A549 (cell line): ENCODE measurements around the gene MGAT5. TPM values are rescaled to one million over a fixed set of nuclear protein-coding genes. Genes with fewer than 3 reads are reported as not detected.
A peak's percentile ranks its signal among the peaks of the same experiment; 100 is the strongest.

ENCODE experiments used
- ATAC-seq, 2 experiments: fragments of 200-7000 bp in 1 of 2; fragments of >200 bp in 1 of 2; cut with Nextera tagmentation in 1 of 2; cut with Tn5 transposase in 1 of 2; 3 replicates each; pipeline versions ENCODE4 v1.8.0 to v1.9.1; 2018 to 2020; ENCODE audit warnings: mild to moderate bottlenecking in 1 of 2, moderate library complexity in 1 of 2
- CTCF ChIA-PET: fragments of 300-600 bp; sonication (Branson Sonifier 250); formaldehyde crosslinking; extraction: SDS; loops from one replicate; lab custom pipeline; 2021; ENCODE audit warnings: antibody characterized with exemption, inconsistent platforms; lab: Yijun Ruan, JAX
- POLR2A ChIA-PET: fragments of 350-600 bp; formaldehyde crosslinking; extraction: SDS; loops from one replicate; lab custom pipeline; 2021; ENCODE audit warnings: antibody characterized with exemption, inconsistent platforms; lab: Yijun Ruan, JAX
- DNase-seq, 2 experiments: peaks; one replicate each; pipeline versions ENCODE4 v3.0.0 to v3.0.0-alpha.2; 2011 to 2016; ENCODE audit warnings: low read depth in 1 of 2, low spot score in 1 of 2
- FAIRE-seq: peaks from 2 replicates; lab custom pipeline; 2011; peaks lifted over from hg19 to GRCh38; lab: Jason Lieb, UNC
- H3K27ac ChIP-seq, 2 experiments: fragments of >200 bp; sonication (Bioruptor Twin); formaldehyde crosslinking; 3 replicates each; pipeline ENCODE4 v1.5.1; 2016 to 2017
- H3K4me1 ChIP-seq: fragments of >200 bp; sonication (Bioruptor Twin); formaldehyde crosslinking; 3 replicates; pipeline ENCODE4 v1.6.1; 2016
- H3K4me2 ChIP-seq: fragments of >200 bp; sonication (Bioruptor Twin); formaldehyde crosslinking; 3 replicates; pipeline ENCODE4 v1.6.1; 2016
- H3K4me3 ChIP-seq: fragments of >200 bp; sonication (Bioruptor Twin); formaldehyde crosslinking; 3 replicates; pipeline ENCODE4 v1.5.1; 2016
- H3K9me3 ChIP-seq: fragments of >200 bp; sonication (Bioruptor Twin); formaldehyde crosslinking; 3 replicates; pipeline ENCODE4 v1.6.1; 2016
- ATOH8 ChIP-seq: fragments of 250-450 bp; sonication (Bioruptor Pico); IDR thresholded peaks from 2 replicates; pipeline ENCODE4 v1.5.0; 2020; ENCODE audit warnings: low read depth, mild to moderate bottlenecking, moderate library complexity
- CTCF ChIP-seq: fragments of >200 bp; sonication (Bioruptor Twin); formaldehyde crosslinking; IDR thresholded peaks from 3 replicates; pipeline ENCODE4 v1.5.1; 2016
- EHF ChIP-seq: fragments of 250-450 bp; sonication (Bioruptor Pico); IDR thresholded peaks from 2 replicates; pipeline ENCODE4 v1.5.0; 2020; ENCODE audit warnings: mild to moderate bottlenecking
- EP300 ChIP-seq, 2 experiments: fragments of >200 bp; sonication (Bioruptor Twin); formaldehyde crosslinking; IDR thresholded peaks; 2 replicates in 1 of 2; 3 replicates in 1 of 2; pipeline ENCODE4 v1.6.1; 2016 to 2017
- FOXS1 ChIP-seq: fragments of 250-450 bp; sonication (Bioruptor Pico); IDR thresholded peaks from 2 replicates; pipeline ENCODE4 v1.5.0; 2020; ENCODE audit warnings: mild to moderate bottlenecking, moderate library complexity
- HOXB13 ChIP-seq: fragments of 250-450 bp; sonication (Bioruptor Pico); IDR thresholded peaks from 2 replicates; pipeline ENCODE4 v1.5.0; 2020; ENCODE audit warnings: low read depth, mild to moderate bottlenecking, moderate library complexity
- NFE2L2 ChIP-seq: fragments of 150-350 bp; conservative IDR thresholded peaks from 2 replicates; pipeline ENCODE4 v1.6.1; 2014; ENCODE audit warnings: low read length
- NR3C1 ChIP-seq: fragments of >200 bp; sonication (Bioruptor Twin); formaldehyde crosslinking; IDR thresholded peaks from 3 replicates; pipeline ENCODE4 v1.6.1; 2017
- PHF8 ChIP-seq: fragments of 200-600 bp; sonication (generic); IDR thresholded peaks from 2 replicates; pipeline ENCODE4 v1.6.1; 2016; ENCODE audit warnings: low read depth, mild to moderate bottlenecking, antibody characterized with exemption, moderate library complexity, borderline replicate concordance
- RAD21 ChIP-seq, 2 experiments: fragments of >200 bp in 1 of 2; sonication (Bioruptor Twin) in 1 of 2; formaldehyde crosslinking in 1 of 2; IDR thresholded peaks in 1 of 2; conservative IDR thresholded peaks in 1 of 2; 2 replicates in 1 of 2; 3 replicates in 1 of 2; pipeline ENCODE4 v1.6.1; 2012 to 2018; ENCODE audit warnings: inconsistent platforms in 1 of 2
- RCOR1 ChIP-seq: fragments of 150-350 bp; IDR thresholded peaks from 2 replicates; pipeline ENCODE4 v1.6.1; 2014; ENCODE audit warnings: antibody characterized with exemption, low read length, low read depth
- RFX5 ChIP-seq: fragments of 450-650 bp; IDR thresholded peaks from 2 replicates; pipeline ENCODE4 v1.7.1; 2014; ENCODE audit warnings: antibody characterized with exemption, mild to moderate bottlenecking, moderate library complexity
- RNF2 ChIP-seq: fragments of 200-600 bp; sonication (generic); IDR thresholded peaks from 2 replicates; pipeline ENCODE4 v1.6.1; 2016; ENCODE audit warnings: low read depth, mild to moderate bottlenecking, antibody characterized with exemption, moderate library complexity, borderline replicate concordance
- SMC3 ChIP-seq: fragments of >200 bp; sonication (Bioruptor Twin); formaldehyde crosslinking; IDR thresholded peaks from 3 replicates; pipeline ENCODE4 v1.6.1; 2018; ENCODE audit warnings: inconsistent platforms
- TP53 ChIP-seq: fragments of 250-450 bp; sonication (Bioruptor Pico); IDR thresholded peaks from 2 replicates; pipeline ENCODE4 v1.5.0; 2021; ENCODE audit warnings: mild to moderate bottlenecking, moderate library complexity
- USF2 ChIP-seq: fragments of 450-650 bp; IDR thresholded peaks from 2 replicates; pipeline ENCODE4 v1.6.1; 2014; ENCODE audit warnings: antibody characterized with exemption
- WGBS: methylation state at CpG from one replicate; pipeline ENCODE4 v1.1.6; 2017; ENCODE audit errors: missing lambda C conversion rate; 5-methylcytosine and 5-hydroxymethylcytosine counted together
- polyA plus RNA-seq, 4 experiments: library from polyadenylated mRNA; depleted of rRNA in 3 of 4; stranded (reverse); fragments of >200 nt; fragmentation: RNase III in 1 of 4; extraction: RNeasy Plus Mini Kit Qiagen cat#74134 plus additional on column Dnase treatment in 1 of 4; gene quantifications; 2 replicates in 3 of 4; 3 replicates in 1 of 4; pipeline ENCODE4 v1.2.3, GENCODE V29; 2011 to 2017

Gene MGAT5
- polyA plus RNA-seq, 2 of the 4 experiments (the other 2 are of a cell fraction) = 13.2 to 17.1 TPM

GRCh38 chr2:134459706-134460406 lies 206.0 kb downstream of the MGAT5 start:
- no peaks in the 10 kb centered on the region for H3K4me1 ChIP-seq
- ChIA-PET CTCF (interaction anchor here (0.6 to 4.7 kb wide), 24 partner anchors 9 to 569 kb away, joined by 3 to 41 read pairs (median 4); no protein-coding TSS in a partner anchor), POLR2A (interaction anchor here (1.3 kb wide), 1 partner anchor 458 kb away, joined by 4 read pairs; no protein-coding TSS in a partner anchor)
- WGBS = 76% methylated on average over 5 of the region's 11 CpGs
- no peak overlapping the region for H3K4me3 ChIP-seq
- no peaks in the 10 kb centered on the region for H3K9me3 ChIP-seq
- FAIRE-seq (no peak), ATAC-seq (no peak), DNase-seq (no peak)
- H3K27ac ChIP-seq = no peak overlapping the region; a peak in 1 of 6 replicates
- TF ChIP-seq HOXB13 (CRISPR knock-in tag) (no peak), USF2 (no peak), NFE2L2 (no peak), RCOR1 (no peak), FOXS1 (CRISPR knock-in tag) (no peak), SMC3 (no peak)
- H3K4me2 ChIP-seq = no peak overlapping the region

- H3K27ac ChIP-seq = no peak overlapping the region; a peak in 1 of 6 replicates
- ChIA-PET CTCF (interaction anchor here (0.6 to 4.7 kb wide), 26 partner anchors 8 to 570 kb away, joined by 3 to 41 read pairs (median 4); no protein-coding TSS in a partner anchor), POLR2A (interaction anchor here (1.3 kb wide), 1 partner anchor 457 kb away, joined by 4 read pairs; no protein-coding TSS in a partner anchor)
- 27% methylated on average over 6 of the region's 8 CpGs for WGBS
- ATAC-seq = peak; percentile 93 to 97
- TF ChIP-seq EHF (CRISPR knock-in tag) (no peak), NFE2L2 (no peak), NR3C1 (no peak), CTCF (peak; percentile 69), TP53 (CRISPR knock-in tag) (no peak), ATOH8 (CRISPR knock-in tag) (no peak), SMC3 (peak; percentile 62), RAD21 (conservative IDR thresholded peaks at IDR 0.05 in 1 of 2, IDR thresholded peaks at IDR 0.05 in 1 of 2) (peak; percentile 85 to 89), RCOR1 (no peak), RNF2 (no peak), EP300 (IDR thresholded peaks at IDR 0.05) (no peak)
- TF ChIP-seq, all 56 proteins: peak for 3
- Histone ChIP-seq H3K4me3 (no peak overlapping the region), H3K4me1 (no peaks in the 10 kb centered on the region), H3K9me3 (no peaks in the 10 kb centered on the region), H3K4me2 (no peak overlapping the region)
- DNase-seq (peak; percentile 64 to 78), FAIRE-seq (no peak)
Measured at GRCh38 chr2:134460583-134460998, 206.7 kb downstream of the MGAT5 start.

- no peak for TF ChIP-seq PHF8
- TF ChIP-seq RFX5 = peak; percentile 82; the same call in 1 of the 2 replicates
- DNase-seq = no peak
- no peak overlapping the region for H3K27ac ChIP-seq
- no peak for ATAC-seq
- no peak for FAIRE-seq
- no peaks in the 10 kb centered on the region for H3K9me3 ChIP-seq
- 60% methylated on average over 4 of the region's 6 CpGs for WGBS
- H3K4me3 ChIP-seq = no peak overlapping the region
- H3K4me1 ChIP-seq = no peaks in the 10 kb centered on the region
- H3K4me2 ChIP-seq = no peak overlapping the region
- CTCF ChIA-PET = interaction anchor here (1.2 to 4.7 kb wide), 9 partner anchors 9 to 437 kb away, joined by 3 to 41 read pairs (median 6); no protein-coding TSS in a partner anchor
- POLR2A ChIA-PET = no interaction called here
Measured at GRCh38 chr2:134461511-134461910, 207.6 kb downstream of the MGAT5 start.
